GM21619 (cell line): ENCODE measurements around the gene SSH2.
"Not testable (repeated sequence)": the region's sequence is repeated elsewhere in the genome, so short reads cannot be mapped to it uniquely, and the experiment has no call there.

Source experiments
- ATAC-seq: cut with Tn5 transposase; IDR thresholded peaks from one replicate; pipeline ENCODE4 v1.9.1; 2021; ENCODE audit not compliant: unreplicated experiment

The SSH2 gene

DNA sequence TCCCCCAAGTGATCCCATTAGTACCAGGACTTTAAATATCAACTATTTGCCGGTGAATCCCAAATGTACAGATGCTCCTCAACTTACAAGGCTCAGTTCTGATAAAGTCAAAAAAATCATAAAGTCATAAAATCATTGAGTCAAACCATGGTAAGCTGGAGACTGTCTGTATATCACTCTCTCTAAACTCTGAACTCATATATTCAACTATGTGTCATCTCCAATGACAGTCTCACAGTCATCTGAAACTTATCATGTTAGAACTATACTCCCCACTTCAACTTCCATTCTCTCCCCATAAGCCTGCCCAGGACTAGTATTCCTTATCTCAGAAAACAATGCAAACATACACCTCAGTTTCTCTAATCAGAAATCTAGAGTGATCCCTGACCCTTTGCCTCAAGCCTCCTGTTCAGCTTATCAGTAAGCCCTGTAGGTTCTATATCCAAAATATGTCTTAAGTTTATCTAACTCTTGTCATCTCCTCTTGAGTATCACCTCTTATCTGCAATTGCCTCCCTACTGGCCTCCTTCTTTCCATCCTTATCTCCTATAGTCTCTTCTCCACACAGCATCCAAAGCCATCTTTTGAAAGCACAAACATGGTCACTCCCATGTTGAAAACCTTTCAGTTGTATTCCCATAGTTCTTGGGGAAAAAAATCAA is 55.0 kb downstream of the SSH2 start:
- ATAC-seq, result no peak

GRCh38 chr17:29874358-29874757 is 55.7 kb downstream of the SSH2 start:
- not testable (repeated sequence) for ATAC-seq

GRCh38 chr17:29873476-29873875 is 56.6 kb downstream of the SSH2 start:
- no peak for ATAC-seq

- ATAC-seq, result no peak
Observed at GRCh38 chr17:29870836-29871465, 59.1 kb downstream of the SSH2 start.

- ATAC-seq, result no peak
Observed at GRCh38 chr17:29867643-29868181, 62.3 kb downstream of the SSH2 start.

DNA sequence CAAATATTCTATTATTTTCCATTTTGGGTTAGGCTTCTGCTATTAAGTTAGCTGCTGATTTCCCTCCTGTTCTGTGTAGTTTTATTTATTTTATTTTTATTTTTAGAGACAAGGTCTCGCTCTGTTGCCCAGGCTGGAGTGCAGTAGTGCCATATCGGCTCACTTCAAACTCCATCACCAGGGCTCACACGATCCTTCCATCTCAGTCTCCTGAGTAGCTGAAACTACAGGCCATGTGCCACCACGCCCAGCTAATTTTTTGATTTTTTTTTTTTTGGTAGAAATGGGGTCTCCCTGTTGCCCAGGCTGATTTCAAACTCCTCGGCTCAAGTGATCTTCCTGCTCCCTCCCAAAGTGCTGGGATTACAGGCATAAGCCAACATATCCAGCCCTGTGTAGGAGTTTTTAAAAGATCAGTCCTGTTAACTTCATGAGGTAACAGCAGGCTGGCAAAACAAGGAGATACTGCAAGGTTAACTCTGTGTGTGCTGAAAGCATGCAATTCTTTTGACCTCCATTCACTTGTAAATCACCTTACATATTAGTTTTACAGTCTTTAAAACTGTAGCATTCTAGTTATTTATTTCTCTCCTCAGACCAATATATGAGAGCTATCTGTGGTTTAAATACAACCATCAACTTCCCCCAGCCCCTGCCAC is 63.2 kb downstream of the SSH2 start:
- no peak for ATAC-seq

GRCh38 chr17:29864615-29865014 is 65.4 kb downstream of the SSH2 start:
- ATAC-seq, result no peak

DNA sequence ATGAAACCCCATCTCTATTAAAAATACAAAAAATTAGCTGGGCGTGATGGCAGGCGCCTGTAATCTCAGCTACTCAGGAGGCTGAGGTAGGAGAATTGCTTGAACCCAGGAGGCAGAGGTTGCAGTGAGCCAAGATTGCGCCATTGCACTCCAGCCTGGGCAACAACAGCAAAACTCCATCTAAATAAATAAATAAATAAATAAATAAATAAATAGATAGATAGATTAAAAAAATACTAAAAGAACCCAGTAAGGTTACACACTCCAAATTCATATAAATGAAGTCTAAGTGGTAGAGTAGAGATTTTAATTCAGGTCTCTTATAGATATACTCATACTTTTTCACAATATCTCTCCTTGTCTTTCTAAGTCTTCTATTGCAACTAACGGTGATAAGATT is 65.9 kb downstream of the SSH2 start:
- not testable (repeated sequence) for ATAC-seq

GRCh38 chr17:29862951-29863350 is 67.1 kb downstream of the SSH2 start:
- ATAC-seq, result no peak

GRCh38 chr17:29862127-29862526 is 67.9 kb downstream of the SSH2 start:
- no peak for ATAC-seq

DNA sequence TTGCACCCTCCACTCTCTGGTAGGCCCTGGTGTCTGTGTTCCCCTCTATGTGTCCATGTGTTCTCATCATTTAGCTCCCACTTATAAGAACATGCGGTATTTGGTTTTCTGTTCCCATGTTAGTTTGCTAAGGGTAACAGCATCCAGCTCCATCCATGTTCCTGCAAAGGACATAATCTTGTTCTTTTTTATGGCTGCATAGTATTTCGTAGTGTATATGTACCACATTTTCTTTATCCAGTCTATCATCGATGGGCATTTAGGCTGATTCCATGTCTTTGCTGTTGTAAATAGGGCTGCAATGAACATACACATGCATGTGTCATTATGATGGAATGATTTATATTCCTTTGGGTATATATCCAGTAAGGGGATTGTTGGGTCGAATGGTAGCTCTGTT is 70.6 kb downstream of the SSH2 start:
- ATAC-seq, result not testable (repeated sequence)

- no peak for ATAC-seq
Observed at GRCh38 chr17:29857823-29858222, 72.2 kb downstream of the SSH2 start.

GRCh38 chr17:29857105-29857504 is 72.9 kb downstream of the SSH2 start:
- not testable (repeated sequence) for ATAC-seq

GRCh38 chr17:29855686-29856085 is 74.3 kb downstream of the SSH2 start:
- no peak for ATAC-seq

- no peak for ATAC-seq
Observed at GRCh38 chr17:29848737-29849136, 81.3 kb downstream of the SSH2 start.

GRCh38 chr17:29847527-29848400 is 82.3 kb downstream of the SSH2 start:
- no peak for ATAC-seq

- ATAC-seq, result no peak
Observed at GRCh38 chr17:29847118-29847517, 82.9 kb downstream of the SSH2 start.

DNA sequence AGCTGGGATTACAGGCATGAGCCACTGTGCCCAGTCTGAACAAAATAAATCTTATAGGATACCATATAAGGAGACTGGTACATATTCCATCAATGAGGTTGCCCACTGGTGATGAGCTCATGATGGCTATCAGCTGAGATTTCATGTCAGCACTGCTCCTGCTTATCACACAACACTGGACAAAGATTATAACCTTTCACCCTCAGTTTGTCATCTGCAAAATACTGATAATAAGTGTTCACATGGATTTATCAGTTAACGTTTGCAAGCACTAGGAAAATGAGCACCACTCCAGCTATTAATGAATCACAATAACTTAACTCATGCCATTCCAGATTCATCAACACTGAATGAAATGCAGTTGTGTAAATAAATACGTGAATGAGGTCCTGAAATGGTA is 83.7 kb downstream of the SSH2 start:
- no peak for ATAC-seq

- ATAC-seq, result no peak
Observed at GRCh38 chr17:29844339-29845048, 85.5 kb downstream of the SSH2 start.

DNA sequence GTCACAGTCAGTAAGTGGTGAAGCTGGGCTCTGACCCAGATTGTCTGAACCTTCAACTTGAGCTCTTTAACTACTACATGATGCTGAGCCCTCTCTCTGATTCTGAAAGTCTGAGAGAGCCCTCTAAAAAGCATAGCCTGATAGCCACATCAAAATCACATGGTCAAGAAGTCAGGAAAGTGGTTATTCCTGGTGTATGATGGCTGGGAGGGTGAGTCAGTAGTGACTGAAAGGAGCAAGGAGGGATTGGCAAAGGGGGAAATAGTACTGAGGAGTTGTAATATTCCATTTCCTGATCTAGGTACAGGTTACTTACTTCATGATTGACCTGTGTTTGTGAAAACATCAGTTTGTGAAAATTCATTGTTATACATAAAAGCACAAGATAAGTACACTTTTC is 89.1 kb downstream of the SSH2 start:
- ATAC-seq, result no peak
